ENCODE measurements around the gene POLR3G.

GRCh38 chr5:90529194-90529938 is 54.7 kb downstream of the POLR3G start, which contains the start of gene LYSMD3:
- no peak for TF ChIP-seq CTCF (conservative IDR thresholded peaks at IDR 0.05)
- peak; percentile 75 for TF ChIP-seq ZFX (IDR thresholded peaks at IDR 0.05)
